ENCODE data around the gene TBC1D2.

DNA sequence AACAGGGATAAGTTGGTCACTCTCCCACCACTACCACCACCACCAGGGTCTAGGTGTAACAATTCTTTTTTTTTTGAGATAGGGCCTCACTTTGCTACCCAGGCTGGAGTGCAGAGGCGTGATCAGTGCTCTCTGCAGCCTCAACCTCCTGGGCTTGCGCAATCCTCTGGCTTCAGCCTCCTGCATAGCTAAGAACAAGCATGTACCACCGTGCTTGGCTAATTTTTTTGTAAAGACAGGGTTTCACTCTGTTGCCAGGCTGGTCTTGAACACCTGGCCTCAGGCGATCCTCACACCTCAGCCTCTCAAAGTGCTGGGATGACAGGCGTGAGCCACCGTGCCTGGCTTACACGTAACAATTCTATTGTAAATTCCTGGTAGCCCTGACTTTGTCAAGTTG, 90.5 kb downstream of the TBC1D2 start:
- TF ChIP-seq CTCF (IDR thresholded peaks at IDR 0.05) (no peak), POLR2A (IDR thresholded peaks at IDR 0.05) (no peak)

All from uterus (tissue), 2 donors.